H1 (cell line): Measurements from ENCODE around the gene BCAP31. TPM values are rescaled to one million over a fixed set of nuclear protein-coding genes. Genes with fewer than 3 reads are reported as not detected.

Experiments
- CBX8 ChIP-seq: fragments of 300-800, 300-1000 bp; sonication (generic); IDR thresholded peaks from 2 replicates; pipeline ENCODE4 v1.7.1; 2016; ENCODE audit warnings: low read depth, low read length, borderline replicate concordance
- POU5F1 ChIP-seq: IDR thresholded peaks from 2 replicates; pipeline ENCODE4 v1.6.1; 2011; ENCODE audit warnings: low read depth, mild to moderate bottlenecking, low read length, moderate library complexity
- SRF ChIP-seq: IDR thresholded peaks from 2 replicates; pipeline ENCODE4 v1.6.1; 2011; ENCODE audit warnings: mild to moderate bottlenecking, low read depth, low read length, moderate library complexity
- polyA plus RNA-seq, 7 experiments: library from polyadenylated mRNA; depleted of rRNA in 3 of 7; stranded (reverse) in 5 of 7; unstranded in 2 of 7; fragments of >200 nt in 5 of 7; fragments of 200-250 nt in 2 of 7; gene quantifications; 1 replicate in 5 of 7; 2 replicates in 1 of 7; 4 replicates in 1 of 7; pipeline versions ENCODE4 v1.2.1 to v1.2.3, GENCODE V29; 2011 to 2013; ENCODE audit warnings: missing spikeins in 2 of 7, mixed read lengths in 2 of 7
- total RNA-seq: library from RNA; stranded (reverse); fragmentation: NEBNext Ultra II Directional; extraction: Animal tissue kit (Norgen Biotek cat#: 25700); gene quantifications from 2 replicates; pipeline ENCODE4 v1.2.1, GENCODE V29; 2021

BCAP31 gene
- total and polyA plus RNA-seq, 2 of the 8 experiments (the other 6 are each of a cell fraction or from before 2014, with no cell fraction given) = 136 to 159 TPM

DNA sequence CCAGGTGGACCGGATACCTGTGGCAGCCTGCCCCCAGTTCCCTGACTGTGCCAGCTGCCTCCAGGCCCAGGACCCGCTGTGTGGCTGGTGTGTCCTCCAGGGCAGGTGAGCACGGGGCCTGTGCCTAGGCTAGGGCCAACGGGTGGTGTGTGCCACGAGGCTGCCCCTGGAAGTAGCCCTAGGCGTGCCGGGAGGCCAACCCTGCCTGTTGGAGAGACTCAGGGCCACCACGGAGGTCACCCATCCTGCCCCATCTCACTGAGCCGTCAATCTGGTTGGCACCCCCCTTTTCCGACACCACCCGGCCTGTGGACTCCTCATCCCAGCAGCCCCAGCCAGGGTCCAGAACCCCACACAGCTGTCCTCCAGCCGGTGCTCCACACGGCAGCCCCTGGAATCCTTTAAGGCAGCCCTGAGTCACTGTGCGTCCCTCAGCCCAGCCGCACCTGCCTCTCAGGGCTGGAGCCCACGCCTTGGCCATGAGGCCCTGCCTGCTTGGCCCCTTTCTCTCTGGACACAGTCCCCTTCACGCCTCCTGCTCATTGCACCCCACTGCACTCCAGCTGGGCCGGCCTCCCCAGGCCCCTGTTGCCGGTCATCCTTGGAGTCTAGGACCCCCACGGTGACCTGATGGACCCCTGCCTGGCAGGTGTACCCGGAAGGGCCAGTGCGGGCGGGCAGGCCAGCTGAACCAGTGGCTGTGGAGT, 45.1 kb upstream of the BCAP31 start (continued):
- TF ChIP-seq CBX8 = no peak
- TF ChIP-seq SRF = no peak
- TF ChIP-seq POU5F1 = no peak
- TF ChIP-seq, all 59 proteins: peak for 0
